Endodermal cell (in vitro differentiated cells): Measurements from ENCODE around the gene NDUFA8. TPM values are rescaled to one million over a fixed set of nuclear protein-coding genes. Genes with fewer than 3 reads are reported as not detected.

Source experiments
- DNase-seq: peaks from one replicate; pipeline ENCODE4 v3.0.0-alpha.2; 2017
- H3K27ac ChIP-seq: 2 replicates; pipeline ENCODE4 v1.5.1; 2013; ENCODE audit warnings: mild to moderate bottlenecking, low read depth, low read length, moderate library complexity
- H3K27me3 ChIP-seq: 2 replicates; pipeline ENCODE4 v1.6.1; 2013; ENCODE audit warnings: mild to moderate bottlenecking, low read length, moderate library complexity; ENCODE audit not compliant: insufficient read depth, control insufficient read depth, poor library complexity, severe bottlenecking
- H3K36me3 ChIP-seq: 2 replicates; pipeline ENCODE4 v1.7.0; 2013; ENCODE audit warnings: mild to moderate bottlenecking, low read length, moderate library complexity; ENCODE audit not compliant: control insufficient read depth, insufficient read depth
- H3K4me1 ChIP-seq: one replicate; pipeline ENCODE4 v1.7.0; 2013; ENCODE audit warnings: low read length; ENCODE audit not compliant: control insufficient read depth, insufficient read depth
- H3K4me3 ChIP-seq: 2 replicates; pipeline ENCODE4 v1.5.1; 2013; ENCODE audit warnings: mild to moderate bottlenecking, low read length, moderate library complexity
- H3K9ac ChIP-seq: 2 replicates; pipeline ENCODE4 v1.6.1; 2013; ENCODE audit warnings: mild to moderate bottlenecking, low read length, moderate library complexity; ENCODE audit not compliant: poor library complexity, severe bottlenecking; ENCODE audit errors: extremely low read depth
- H3K9me3 ChIP-seq: 2 replicates; pipeline ENCODE4 v1.6.1; 2013; ENCODE audit warnings: mild to moderate bottlenecking, low read length, moderate library complexity; ENCODE audit not compliant: control insufficient read depth
- H3K27ac Mint-ChIP-seq: 2 replicates; pipeline ENCODE4 v1.8.0; 2020; ENCODE audit warnings: mixed read lengths
- H3K27me3 Mint-ChIP-seq: 2 replicates; pipeline ENCODE4 v1.8.0; 2021; ENCODE audit warnings: mild to moderate bottlenecking, mixed read lengths; ENCODE audit not compliant: insufficient read depth
- H3K36me3 Mint-ChIP-seq: 2 replicates; pipeline ENCODE4 v1.8.0; 2020; ENCODE audit warnings: low read depth, mixed read lengths
- H3K4me1 Mint-ChIP-seq: 2 replicates; pipeline ENCODE4 v1.8.0; 2020; ENCODE audit warnings: mixed read lengths
- H3K4me3 Mint-ChIP-seq: 2 replicates; pipeline ENCODE4 v1.8.0; 2020; ENCODE audit warnings: mild to moderate bottlenecking, moderate library complexity, mixed read lengths
- H3K9me3 Mint-ChIP-seq: 2 replicates; pipeline ENCODE4 v1.8.0; 2020; ENCODE audit warnings: mild to moderate bottlenecking, mixed read lengths
- CTCF ChIP-seq: fragments of 200-600 bp; sonication (generic); conservative IDR thresholded peaks from 2 replicates; pipeline ENCODE4 v1.5.0; 2021; ENCODE audit warnings: antibody characterized with exemption, mild to moderate bottlenecking
- WGBS, 2 experiments: methylation state at CpG; one replicate each; pipeline versions ENCODE4 v1.1.5 to v1.1.7; 2013; ENCODE audit warnings: missing lambda C conversion rate in 2 of 2, mixed read lengths in 1 of 2; ENCODE audit not compliant: insufficient coverage in 1 of 2, insufficient read length in 1 of 2; 5-methylcytosine and 5-hydroxymethylcytosine counted together
- total RNA-seq, 2 donors: library from RNA; stranded (reverse); fragmentation: NEBNext Ultra II Directional in 1 of 2; extraction: Animal tissue kit (Norgen Biotek cat#: 25700) in 1 of 2; gene quantifications; 2 replicates in 1 of 2; 3 replicates in 1 of 2; pipeline ENCODE4 v1.2.1, GENCODE V29; 2021

Gene NDUFA8
- total RNA-seq, 2 donors from 2014 or later, result 65.8 to 67.8 TPM

- Mint-ChIP-seq H3K36me3 (no peaks in the 10 kb centered on the region), H3K4me3 (no peak overlapping the region), H3K27me3 (peaks cover 4% of the 10 kb centered on the region), H3K9me3 (no peaks in the 10 kb centered on the region), H3K27ac (no peak overlapping the region), H3K4me1 (no peaks in the 10 kb centered on the region)
- 71% methylated on average over 1 of the region's 1 CpG; no CpG with 5 or more reads in 1 of the 2 experiments for WGBS, 2 experiments
- no peaks in the 10 kb centered on the region for H3K4me1 ChIP-seq
- H3K27me3 ChIP-seq, result peaks cover 4% of the 10 kb centered on the region
- H3K9ac ChIP-seq, result no peak overlapping the region
- H3K27ac ChIP-seq, result no peak overlapping the region
- TF ChIP-seq CTCF, result no peak
- no peaks in the 10 kb centered on the region for H3K9me3 ChIP-seq
- H3K36me3 ChIP-seq, result no peaks in the 10 kb centered on the region
- H3K4me3 ChIP-seq, result no peak overlapping the region
- no peak for DNase-seq
Measured at GRCh38 chr9:122184551-122184950, 25.0 kb upstream of the NDUFA8 start.

- Mint-ChIP-seq H3K4me1 (no peaks in the 10 kb centered on the region), H3K27ac (no peak overlapping the region), H3K9me3 (no peaks in the 10 kb centered on the region), H3K4me3 (no peak overlapping the region), H3K36me3 (no peaks in the 10 kb centered on the region), H3K27me3 (peaks cover 4% of the 10 kb centered on the region)
- no peaks in the 10 kb centered on the region for H3K9me3 ChIP-seq
- H3K9ac ChIP-seq, result no peak overlapping the region
- H3K27me3 ChIP-seq, result peaks cover 4% of the 10 kb centered on the region
- DNase-seq, result no peak
- no peaks in the 10 kb centered on the region for H3K4me1 ChIP-seq
- TF ChIP-seq CTCF, result no peak
- WGBS, 2 experiments, result 91 to 94% methylated on average over 4 to 7 of the region's 7 CpGs
- H3K4me3 ChIP-seq, result no peak overlapping the region
- H3K36me3 ChIP-seq, result no peaks in the 10 kb centered on the region
- no peak overlapping the region for H3K27ac ChIP-seq
Measured at GRCh38 chr9:122183501-122183900, 23.9 kb upstream of the NDUFA8 start.

- no peaks in the 10 kb centered on the region for H3K9me3 ChIP-seq
- no peak for TF ChIP-seq CTCF
- no peaks in the 10 kb centered on the region for H3K36me3 ChIP-seq
- no peak for DNase-seq
- H3K27me3 Mint-ChIP-seq, result peaks cover 5% of the 10 kb centered on the region
- H3K27me3 ChIP-seq, result peaks cover 4% of the 10 kb centered on the region
- no peak overlapping the region for H3K27ac Mint-ChIP-seq
- no peak overlapping the region for H3K9ac ChIP-seq
- H3K36me3 Mint-ChIP-seq, result no peaks in the 10 kb centered on the region
- no peaks in the 10 kb centered on the region for H3K4me1 ChIP-seq
- H3K9me3 Mint-ChIP-seq, result no peaks in the 10 kb centered on the region
- 80% methylated on average over 4 of the region's 4 CpGs; no CpG with 5 or more reads in 1 of the 2 experiments for WGBS, 2 experiments
- H3K4me3 Mint-ChIP-seq, result no peak overlapping the region
- no peak overlapping the region for H3K4me3 ChIP-seq
- H3K4me1 Mint-ChIP-seq, result no peaks in the 10 kb centered on the region
- H3K27ac ChIP-seq, result no peak overlapping the region
Measured at GRCh38 chr9:122180633-122181032, 21.1 kb upstream of the NDUFA8 start.
